Prostate gland (tissue), 2 donors: ENCODE results near the gene FAM20B. TPM values are rescaled to one million over a fixed set of nuclear protein-coding genes. Genes with fewer than 3 reads are reported as not detected.

Source experiments
- DNase-seq: peaks from one replicate; pipeline ENCODE4 v3.0.0-alpha.2; 2019; ENCODE audit warnings: low spot score
- H3K27ac ChIP-seq, 2 donors: fragments of 200-600 bp; sonication (generic); 2 replicates each; pipeline ENCODE4 v1.5.1; 2017 to 2019
- H3K27me3 ChIP-seq: fragments of 200-600 bp; sonication (generic); replicated peaks from 2 replicates; pipeline ENCODE4 v1.5.1; 2019; ENCODE audit not compliant: insufficient read depth
- H3K36me3 ChIP-seq, 2 donors: fragments of 200-600 bp; sonication (generic); 1 replicate in 1 of 2; 2 replicates in 1 of 2; pipeline versions ENCODE4 v1.5.1 to v1.8.1; 2017 to 2019
- H3K4me1 ChIP-seq: fragments of 200-600 bp; sonication (generic); replicated peaks from 2 replicates; pipeline ENCODE4 v1.5.1; 2019
- H3K4me3 ChIP-seq, 2 donors: fragments of 200-600 bp; sonication (generic); 2 replicates each; pipeline ENCODE4 v1.5.1; 2017 to 2019
- H3K9me3 ChIP-seq: fragments of 200-600 bp; sonication (generic); 2 replicates; pipeline ENCODE4 v1.5.1; 2017
- POLR2A ChIP-seq: fragments of 450-650 bp; IDR thresholded peaks from one replicate; pipeline ENCODE4 v1.6.1; 2016; ENCODE audit warnings: antibody characterized with exemption, mild to moderate bottlenecking
- POLR2AphosphoS5 ChIP-seq: sonication (generic); formaldehyde crosslinking; IDR thresholded peaks from one replicate; pipeline ENCODE4 v1.6.1; 2017; ENCODE audit warnings: antibody characterized with exemption
- WGBS: methylation state at CpG from one replicate; pipeline ENCODE4 v1.1.5; 2018; 5-methylcytosine and 5-hydroxymethylcytosine counted together
- intact Hi-C: fragments of 100-400 bp; cut with DNase I; formaldehyde crosslinking; loops from one replicate; pipeline ENCODE4 v1.14.2; 2022
- total RNA-seq, 2 donors: library from RNA; depleted of rRNA; stranded (reverse); fragments of >200 nt; gene quantifications; one replicate each; pipeline ENCODE4 v1.1.0, GENCODE V29; 2016
- TF ChIP-seq, protein P1 (sequence below), 4 experiments: fragments of 200-600 bp in 2 of 4; fragments of 450-650 bp in 2 of 4; sonication (generic) in 2 of 4; IDR thresholded peaks; 1 replicate in 3 of 4; 2 replicates in 1 of 4; pipeline ENCODE4 v1.5.1; 2016 to 2019; ENCODE audit warnings: antibody characterized with exemption in 4 of 4, mild to moderate bottlenecking in 2 of 4, moderate library complexity in 2 of 4

Gene FAM20B
- total RNA-seq, 2 donors from 2014 or later = 20.1 to 21.6 TPM

DNA sequence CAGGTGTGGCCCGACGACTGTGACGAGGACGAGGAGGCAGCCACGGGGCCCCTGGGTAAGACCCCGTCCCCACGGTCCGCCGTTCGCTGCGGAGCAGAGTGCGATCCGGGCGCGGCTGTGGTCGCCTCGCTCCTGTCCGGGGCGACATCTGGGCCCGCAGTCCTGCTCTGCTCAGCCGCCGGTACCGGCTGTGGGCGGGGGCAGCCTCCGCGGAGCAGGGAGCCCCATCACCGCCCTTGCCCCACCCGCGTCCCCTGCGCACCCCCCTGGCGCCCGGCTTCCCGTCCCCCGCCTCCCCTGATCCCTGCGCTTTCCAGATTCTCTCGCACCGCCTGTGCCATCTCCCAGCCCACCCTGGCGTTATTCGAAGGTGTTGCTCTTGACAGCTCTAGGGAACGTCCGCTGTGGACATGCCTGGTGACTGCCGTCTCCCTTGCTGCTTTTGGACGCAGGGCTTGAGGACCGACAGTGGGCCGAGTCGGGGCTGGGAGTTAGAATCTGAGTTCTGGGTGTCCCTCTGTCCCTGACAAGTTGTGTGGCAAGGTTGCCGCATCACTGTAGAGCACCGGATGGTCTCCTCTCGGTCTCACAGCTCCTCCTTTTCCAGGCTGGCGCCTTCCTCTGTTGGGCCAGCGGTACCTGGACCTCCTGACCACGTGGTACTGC, 56.8 kb downstream of the FAM20B start:
- H3K9me3 ChIP-seq = no peaks in the 10 kb centered on the region
- no peaks in the 10 kb centered on the region for H3K4me1 ChIP-seq
- H3K4me3 ChIP-seq = peak overlapping the region; percentile 80 to 85
- DNase-seq = no peak
- no peaks in the 10 kb centered on the region for H3K27me3 ChIP-seq
- TF ChIP-seq POLR2AphosphoS5 (no peak), POLR2A (no peak)
- TF ChIP-seq, protein P1, sequence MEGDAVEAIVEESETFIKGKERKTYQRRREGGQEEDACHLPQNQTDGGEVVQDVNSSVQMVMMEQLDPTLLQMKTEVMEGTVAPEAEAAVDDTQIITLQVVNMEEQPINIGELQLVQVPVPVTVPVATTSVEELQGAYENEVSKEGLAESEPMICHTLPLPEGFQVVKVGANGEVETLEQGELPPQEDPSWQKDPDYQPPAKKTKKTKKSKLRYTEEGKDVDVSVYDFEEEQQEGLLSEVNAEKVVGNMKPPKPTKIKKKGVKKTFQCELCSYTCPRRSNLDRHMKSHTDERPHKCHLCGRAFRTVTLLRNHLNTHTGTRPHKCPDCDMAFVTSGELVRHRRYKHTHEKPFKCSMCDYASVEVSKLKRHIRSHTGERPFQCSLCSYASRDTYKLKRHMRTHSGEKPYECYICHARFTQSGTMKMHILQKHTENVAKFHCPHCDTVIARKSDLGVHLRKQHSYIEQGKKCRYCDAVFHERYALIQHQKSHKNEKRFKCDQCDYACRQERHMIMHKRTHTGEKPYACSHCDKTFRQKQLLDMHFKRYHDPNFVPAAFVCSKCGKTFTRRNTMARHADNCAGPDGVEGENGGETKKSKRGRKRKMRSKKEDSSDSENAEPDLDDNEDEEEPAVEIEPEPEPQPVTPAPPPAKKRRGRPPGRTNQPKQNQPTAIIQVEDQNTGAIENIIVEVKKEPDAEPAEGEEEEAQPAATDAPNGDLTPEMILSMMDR (IDR thresholded peaks at IDR 0.05) = no peak
- peak overlapping the region; percentile 75 to 76 for H3K27ac ChIP-seq
- H3K36me3 ChIP-seq = peaks cover 0 to 4% of the 10 kb centered on the region in 2 donors
- WGBS = under 1% methylated on average over 48 of the region's 52 CpGs
- intact Hi-C loops = loop anchor here (5.0 to 10.0 kb wide), 3 partner anchors 112 to 285 kb away; partner anchors contain the start of genes AXDND1 and SOAT1

DNA sequence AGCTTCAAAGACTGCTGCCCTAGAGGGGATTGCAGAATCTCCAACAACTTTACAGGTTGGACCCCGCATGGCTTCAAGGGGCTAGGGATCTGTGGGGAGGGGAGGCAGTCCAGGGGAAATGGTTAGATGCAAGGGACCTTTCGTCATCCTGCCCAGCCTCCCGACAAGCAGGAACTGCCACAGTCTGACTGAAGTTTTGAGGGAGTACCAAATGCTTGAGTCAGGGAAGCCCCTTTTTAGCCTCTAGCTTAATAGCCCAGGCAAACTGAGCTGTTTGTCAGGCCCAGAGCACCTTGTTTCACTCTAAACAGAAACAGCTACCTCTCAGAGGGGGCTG, 57.3 kb downstream of the FAM20B start:
- Histone ChIP-seq H3K36me3 (peaks cover 0 to 4% of the 10 kb centered on the region in 2 donors), H3K27me3 (no peaks in the 10 kb centered on the region), H3K4me1 (no peaks in the 10 kb centered on the region), H3K27ac (peak overlapping the region in 1 of 2 donors; percentile 76), H3K4me3 (peak overlapping the region; percentile 80 to 85), H3K9me3 (no peaks in the 10 kb centered on the region)
- TF ChIP-seq, protein P1 (IDR thresholded peaks at IDR 0.05) = no peak
- TF ChIP-seq POLR2A = no peak
- no peak for TF ChIP-seq POLR2AphosphoS5
- 4% methylated on average over 3 of the region's 3 CpGs for WGBS
- intact Hi-C loops = loop anchor here (5.0 to 10.0 kb wide), 3 partner anchors 112 to 284 kb away; partner anchors contain the start of genes AXDND1 and SOAT1
- no peak for DNase-seq

DNA sequence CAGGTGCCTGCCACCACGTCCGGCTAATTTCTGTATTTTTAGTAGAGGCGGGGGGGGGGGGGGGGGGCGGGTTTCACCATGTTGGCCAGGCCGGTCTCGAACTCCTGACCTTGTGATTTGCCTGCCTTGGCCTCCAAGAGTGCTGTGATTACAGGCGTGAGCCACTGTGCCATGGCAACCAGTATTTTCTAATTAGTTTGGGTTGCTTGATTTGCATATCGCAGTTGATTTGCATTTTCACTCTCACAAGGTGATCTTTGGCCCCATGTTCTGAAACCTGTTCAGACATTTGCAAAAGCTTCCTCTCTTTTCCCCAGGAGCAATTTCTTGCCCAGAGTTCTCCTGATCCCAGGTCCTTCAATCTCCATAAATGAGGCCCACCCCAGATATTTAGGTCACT, 57.8 kb downstream of the FAM20B start:
- no peak overlapping the region for H3K4me3 ChIP-seq
- no peak overlapping the region for H3K27ac ChIP-seq
- H3K27me3 ChIP-seq = no peaks in the 10 kb centered on the region
- TF ChIP-seq, protein P1 (IDR thresholded peaks at IDR 0.05) = no peak
- no peaks in the 10 kb centered on the region for H3K4me1 ChIP-seq
- intact Hi-C loops = loop anchor here (5.0 to 10.0 kb wide), 3 partner anchors 111 to 284 kb away; partner anchors contain the start of genes AXDND1 and SOAT1
- DNase-seq = no peak
- H3K36me3 ChIP-seq = peaks cover 0 to 4% of the 10 kb centered on the region in 2 donors
- H3K9me3 ChIP-seq = no peaks in the 10 kb centered on the region
- 92% methylated on average over 7 of the region's 8 CpGs for WGBS

DNA sequence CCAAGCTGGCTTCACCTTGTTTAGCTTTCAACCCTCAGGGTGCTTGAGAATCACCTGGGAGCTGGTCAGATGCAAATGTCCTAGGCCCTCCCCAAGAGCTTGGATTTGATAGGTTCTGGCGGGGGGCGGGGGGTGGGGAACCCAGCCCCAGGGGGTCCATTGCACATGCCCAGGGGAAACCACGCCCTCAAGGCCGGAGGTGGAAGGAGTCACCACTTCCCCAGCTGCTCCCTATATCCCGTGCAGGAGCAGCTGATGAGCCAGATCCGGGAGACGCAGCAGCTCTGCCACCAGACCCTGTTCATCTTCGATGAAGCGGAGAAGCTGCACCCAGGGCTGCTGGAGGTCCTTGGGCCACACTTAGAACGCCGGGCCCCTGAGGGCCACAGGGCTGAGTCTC, 62.0 kb downstream of the FAM20B start:
- WGBS = 68% methylated on average over 11 of the region's 11 CpGs
- no peaks in the 10 kb centered on the region for H3K9me3 ChIP-seq
- H3K4me1 ChIP-seq = no peaks in the 10 kb centered on the region
- no peak overlapping the region for H3K4me3 ChIP-seq
- DNase-seq = no peak
- peaks cover 0 to 4% of the 10 kb centered on the region in 2 donors for H3K36me3 ChIP-seq
- intact Hi-C loops = loop anchor here (10.0 kb wide), 1 partner anchor 107 kb away; no protein-coding TSS in a partner anchor
- H3K27ac ChIP-seq = no peak overlapping the region
- TF ChIP-seq POLR2AphosphoS5 (no peak), POLR2A (no peak)
- TF ChIP-seq, protein P1 (IDR thresholded peaks at IDR 0.05) = no peak
- no peaks in the 10 kb centered on the region for H3K27me3 ChIP-seq
